ENCODE results near the gene RUBCNL. TPM values are rescaled to one million over a fixed set of nuclear protein-coding genes. Genes with fewer than 3 reads are reported as not detected.

Gene RUBCNL
- total RNA-seq, 1 experiment from 2014 or later, result 0.42 TPM

DNA sequence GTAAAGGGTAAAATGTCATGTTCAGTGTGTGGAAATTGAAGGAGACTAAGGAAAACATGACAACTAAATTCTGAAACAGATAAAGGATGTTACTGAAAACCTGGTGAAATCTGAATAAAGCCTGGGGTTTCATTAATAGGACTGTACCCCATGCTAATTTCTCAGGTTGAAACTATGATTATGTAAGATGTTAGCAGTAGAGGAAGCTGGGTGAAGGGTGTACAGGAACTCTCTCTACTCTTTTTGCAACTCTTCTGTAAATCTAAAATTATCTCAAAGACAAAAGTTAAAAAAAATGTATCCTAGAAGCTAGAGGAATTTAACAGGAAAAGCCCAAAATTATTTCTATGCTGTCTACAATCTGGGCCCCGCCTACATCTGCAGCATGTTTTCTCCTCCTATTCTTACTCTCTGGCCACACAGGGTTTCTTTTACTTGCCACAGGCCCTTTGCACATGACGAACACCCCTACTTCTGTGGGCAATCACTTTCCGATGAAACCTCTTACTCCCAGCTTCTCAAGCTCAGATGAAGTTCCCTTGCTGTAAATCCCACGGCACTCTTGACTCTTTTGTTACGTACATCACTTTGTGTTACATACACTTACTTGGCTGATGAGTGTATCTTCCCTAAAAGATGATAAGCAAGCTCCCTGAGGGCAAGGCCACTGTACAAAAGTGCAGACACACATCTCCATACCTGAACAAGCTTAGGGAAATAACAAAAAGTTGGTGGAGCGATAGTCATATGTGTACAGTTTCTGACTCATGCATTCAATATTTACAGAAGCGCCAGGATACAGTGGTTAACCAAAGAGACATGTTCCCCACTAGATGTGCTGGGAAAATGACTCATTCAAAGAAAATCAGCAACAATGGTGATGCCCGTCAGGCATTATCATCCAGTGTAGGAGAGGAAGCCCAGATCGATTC, 32.6 kb downstream of the RUBCNL start (continued):
- TF ChIP-seq TCF7L2 (IDR thresholded peaks at IDR 0.05; ENCODE audit: borderline replicate concordance, extremely low read depth, insufficient read depth, insufficient read length), result no peak
- TF ChIP-seq EZH2 (IDR thresholded peaks at IDR 0.05), result no peak
- TF ChIP-seq CBX3 (IDR thresholded peaks at IDR 0.05; ENCODE audit: low read depth), result 0 out of 2 replicates have a peak, but pooled peaks have one; percentile 54
- TF ChIP-seq SP1 (IDR thresholded peaks at IDR 0.05; ENCODE audit: low read depth), result peak; percentile 65
- TF ChIP-seq ZFX (IDR thresholded peaks at IDR 0.05), result no peak

DNA sequence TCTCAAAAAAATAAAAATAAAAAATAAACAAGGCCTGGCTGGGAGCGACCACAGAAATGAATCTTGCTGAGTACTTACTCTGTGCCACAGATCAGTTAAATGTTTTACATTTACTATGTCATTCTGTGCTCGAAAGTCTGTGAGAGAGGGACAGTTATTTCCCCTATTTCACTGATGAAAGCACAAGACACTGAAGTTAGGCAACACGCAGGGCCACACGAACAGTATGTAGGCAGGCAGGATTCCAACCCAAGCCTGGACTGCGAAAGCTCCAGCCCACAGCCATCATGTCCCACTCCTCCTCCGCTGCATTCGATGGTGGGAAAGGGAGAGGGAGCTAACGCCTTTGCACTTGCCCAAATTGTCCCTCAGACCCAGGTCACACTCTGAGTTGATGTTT, 34.2 kb downstream of the RUBCNL start:
- H3K9me3 ChIP-seq (ENCODE audit: control insufficient read depth in 1 of 2, insufficient read depth in 1 of 2, low read depth in 1 of 2, low read length in 2 of 2), result no peaks in the 10 kb centered on the region
- peaks cover 6 to 14% of the 10 kb centered on the region in 2 experiments; a peak in 3 of 4 replicates for H3K4me1 ChIP-seq (ENCODE audit: control insufficient read depth in 1 of 2, insufficient read depth in 2 of 2, low read length in 2 of 2)
- H3K9me2 ChIP-seq (ENCODE audit: insufficient read depth), result no peaks in the 10 kb centered on the region
- no peak overlapping the region for H3K4me2 ChIP-seq (ENCODE audit: low read length)
- no peaks in the 10 kb centered on the region for H3K36me3 ChIP-seq (ENCODE audit: control insufficient read depth in 1 of 2, insufficient read depth in 2 of 2, low read length in 2 of 2)
- no peaks in the 10 kb centered on the region for H3K27me3 ChIP-seq (ENCODE audit: insufficient read depth, low read length)
- no peak overlapping the region for H2AFZ ChIP-seq (ENCODE audit: low read depth, low read length, poor library complexity, severe bottlenecking)
- no peak overlapping the region for H3K27ac ChIP-seq (ENCODE audit: low read depth, low read length)
- DNase-seq (ENCODE audit: low read depth, low spot score) (no peak), ATAC-seq (no peak)
- no peak for TF ChIP-seq FOSL1 (IDR thresholded peaks at IDR 0.05; ENCODE audit: low read depth)
- TF ChIP-seq ELF1 (IDR thresholded peaks at IDR 0.05; ENCODE audit: borderline replicate concordance, low read depth), result no peak
- TF ChIP-seq TCF7L2 (IDR thresholded peaks at IDR 0.05; ENCODE audit: borderline replicate concordance, extremely low read depth, insufficient read depth, insufficient read length), result no peak
- TF ChIP-seq, protein P1, sequence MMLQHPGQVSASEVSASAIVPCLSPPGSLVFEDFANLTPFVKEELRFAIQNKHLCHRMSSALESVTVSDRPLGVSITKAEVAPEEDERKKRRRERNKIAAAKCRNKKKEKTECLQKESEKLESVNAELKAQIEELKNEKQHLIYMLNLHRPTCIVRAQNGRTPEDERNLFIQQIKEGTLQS (IDR thresholded peaks at IDR 0.05), result no peak
- TF ChIP-seq, protein P2, sequence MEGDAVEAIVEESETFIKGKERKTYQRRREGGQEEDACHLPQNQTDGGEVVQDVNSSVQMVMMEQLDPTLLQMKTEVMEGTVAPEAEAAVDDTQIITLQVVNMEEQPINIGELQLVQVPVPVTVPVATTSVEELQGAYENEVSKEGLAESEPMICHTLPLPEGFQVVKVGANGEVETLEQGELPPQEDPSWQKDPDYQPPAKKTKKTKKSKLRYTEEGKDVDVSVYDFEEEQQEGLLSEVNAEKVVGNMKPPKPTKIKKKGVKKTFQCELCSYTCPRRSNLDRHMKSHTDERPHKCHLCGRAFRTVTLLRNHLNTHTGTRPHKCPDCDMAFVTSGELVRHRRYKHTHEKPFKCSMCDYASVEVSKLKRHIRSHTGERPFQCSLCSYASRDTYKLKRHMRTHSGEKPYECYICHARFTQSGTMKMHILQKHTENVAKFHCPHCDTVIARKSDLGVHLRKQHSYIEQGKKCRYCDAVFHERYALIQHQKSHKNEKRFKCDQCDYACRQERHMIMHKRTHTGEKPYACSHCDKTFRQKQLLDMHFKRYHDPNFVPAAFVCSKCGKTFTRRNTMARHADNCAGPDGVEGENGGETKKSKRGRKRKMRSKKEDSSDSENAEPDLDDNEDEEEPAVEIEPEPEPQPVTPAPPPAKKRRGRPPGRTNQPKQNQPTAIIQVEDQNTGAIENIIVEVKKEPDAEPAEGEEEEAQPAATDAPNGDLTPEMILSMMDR (IDR thresholded peaks at IDR 0.05 in 2 of 3, conservative IDR thresholded peaks at IDR 0.05 in 1 of 3; ENCODE audit: borderline replicate concordance in 1 of 3, insufficient read depth in 1 of 3, low read depth in 2 of 3, low read length in 2 of 3), result no peak
- ChIA-PET RAD21 (ENCODE audit: low non-redundant PET in 1 of 2, low total read pairs in 2 of 2, uncharacterized antibody in 2 of 2, unreplicated experiment in 2 of 2) (no interaction called here), CTCF (no interaction called here), POLR2A (no interaction called here)
- intact Hi-C loops (cut with micrococcal nuclease), result no loop called here
- BruUV-seq (replicated peaks), result no TSS peak
- no peak overlapping the region for H3K4me3 ChIP-seq (replicated peaks in 1 of 2; ENCODE audit: low read depth in 1 of 2, low read length in 2 of 2)
- H3K9ac ChIP-seq (ENCODE audit: low read length), result no peak overlapping the region
- H3K79me2 ChIP-seq (ENCODE audit: insufficient read depth, low read length), result no peaks in the 10 kb centered on the region
- H4K20me1 ChIP-seq (ENCODE audit: insufficient read depth), result no peaks in the 10 kb centered on the region
